Right lung (tissue), 5 donors: ENCODE results near the gene C1QL4. TPM values are rescaled to one million over a fixed set of nuclear protein-coding genes. Genes with fewer than 3 reads are reported as not detected.
A peak's percentile ranks its signal among the peaks of the same experiment; 100 is the strongest.

Experiments
- DNase-seq, 2 donors: peaks; one replicate each; pipeline ENCODE4 v3.0.0-alpha.2; 2013
- polyA plus RNA-seq, 5 donors: library from polyadenylated mRNA; unstranded; fragments of 120-200 nt; gene quantifications; one replicate each; pipeline versions ENCODE4 v1.2.1 to v1.2.3, GENCODE V29; 2013; ENCODE audit warnings: inconsistent platforms in 1 of 5, low replicate concordance in 1 of 5; ENCODE audit not compliant: insufficient read length in 5 of 5, insufficient read depth in 1 of 5

The C1QL4 gene
- polyA plus RNA-seq, 5 donors = 0.06 TPM; not detected in 4

GRCh38 chr12:49348781-49349180 is 11.8 kb upstream of the C1QL4 start:
- no peak for DNase-seq

GRCh38 chr12:49347311-49348193 is 10.6 kb upstream of the C1QL4 start:
- peak; percentile 82 to 83 for DNase-seq

GRCh38 chr12:49346659-49347310 is 9.8 kb upstream of the C1QL4 start, which contains the start of gene DNAJC22:
DNAJC22 (plus strand) TSS chr12:49346888; CDS start chr12:49348873, 1,985 bp downstream.
- no peak for DNase-seq

DNA sequence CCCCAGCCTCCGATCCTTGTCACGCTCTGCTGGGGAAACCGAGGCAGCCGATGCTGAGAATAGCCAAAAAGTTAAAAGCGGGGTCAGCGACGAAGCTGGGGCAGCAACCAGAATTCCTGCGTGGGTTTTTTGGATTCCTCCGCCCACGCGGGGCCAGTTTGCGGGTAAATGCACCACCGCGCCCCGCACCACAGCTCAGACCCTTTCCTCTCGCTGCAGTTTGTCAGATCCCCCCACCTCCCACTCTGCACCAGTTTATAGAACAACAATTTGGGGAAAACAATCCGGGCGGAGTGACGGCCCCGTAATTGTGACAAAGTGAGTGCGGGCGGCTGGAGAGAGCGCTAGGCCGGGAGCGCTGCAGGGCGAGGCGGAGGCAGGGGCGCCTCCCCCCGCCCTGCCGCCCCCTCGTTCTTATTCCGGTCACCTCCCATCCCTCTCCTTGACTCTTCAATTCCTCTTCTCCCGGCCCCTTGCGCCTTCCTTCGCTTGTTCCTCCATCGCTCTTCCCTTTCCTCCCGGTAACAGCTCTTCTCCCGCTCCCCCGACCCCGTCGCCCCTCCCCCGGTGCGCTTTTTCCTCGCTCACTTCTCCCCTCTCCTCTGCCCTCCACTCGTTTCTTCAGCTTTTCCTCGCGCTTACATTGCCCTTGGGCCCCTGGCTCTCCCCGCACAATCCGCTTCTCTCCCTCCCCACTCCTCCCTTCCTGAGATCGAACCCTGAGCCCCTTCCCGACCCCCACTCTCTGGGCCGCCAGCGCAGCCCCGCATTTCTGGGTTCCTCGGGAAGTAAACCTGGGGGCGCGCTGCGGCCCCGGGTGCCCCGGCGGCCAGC is 9.1 kb upstream of the C1QL4 start:
- DNase-seq = no peak

DNA sequence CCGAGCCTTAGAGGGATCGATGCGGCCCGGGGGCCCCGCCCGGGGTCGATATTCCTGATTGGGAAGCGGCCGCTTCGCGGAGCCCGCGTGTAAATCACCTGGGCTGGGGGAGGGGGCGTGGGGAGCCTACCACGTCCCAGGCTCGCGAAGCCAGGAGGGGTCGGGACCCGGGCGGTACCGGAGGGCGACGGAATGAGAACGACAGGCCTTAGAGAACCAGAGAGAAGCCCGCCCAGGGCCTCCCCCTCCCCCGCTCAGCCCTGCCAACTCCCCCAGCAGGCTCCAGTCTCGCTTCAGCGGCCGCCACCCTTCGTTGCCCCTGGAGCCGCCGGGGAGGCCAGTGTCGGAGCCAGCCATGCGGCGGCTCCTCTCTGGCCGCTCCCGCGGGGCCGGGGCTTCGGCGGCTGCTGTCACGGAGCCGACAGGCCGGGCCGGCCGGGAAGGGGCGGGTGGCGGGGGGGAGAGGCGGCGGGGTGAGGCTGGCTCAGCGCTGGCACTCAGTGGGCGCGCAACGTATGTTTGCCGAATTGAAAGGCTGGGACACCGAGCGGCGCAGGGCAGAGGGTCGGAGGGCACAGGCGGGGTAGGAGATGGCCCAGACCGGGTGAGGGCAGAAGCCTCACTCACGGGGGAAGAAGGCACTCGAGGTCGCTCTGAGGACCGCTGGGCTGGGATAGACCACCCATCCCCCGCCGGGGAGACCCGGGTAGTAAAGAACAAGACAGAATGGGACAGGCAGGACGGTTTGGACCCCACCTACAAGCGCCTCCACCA is 8.2 kb upstream of the C1QL4 start:
- DNase-seq = no peak

- DNase-seq = no peak
These were observed 7.6 kb upstream of the C1QL4 start for GRCh38 chr12:49344486-49345050.

GRCh38 chr12:49342914-49343731 is 6.1 kb upstream of the C1QL4 start:
- no peak for DNase-seq

DNA sequence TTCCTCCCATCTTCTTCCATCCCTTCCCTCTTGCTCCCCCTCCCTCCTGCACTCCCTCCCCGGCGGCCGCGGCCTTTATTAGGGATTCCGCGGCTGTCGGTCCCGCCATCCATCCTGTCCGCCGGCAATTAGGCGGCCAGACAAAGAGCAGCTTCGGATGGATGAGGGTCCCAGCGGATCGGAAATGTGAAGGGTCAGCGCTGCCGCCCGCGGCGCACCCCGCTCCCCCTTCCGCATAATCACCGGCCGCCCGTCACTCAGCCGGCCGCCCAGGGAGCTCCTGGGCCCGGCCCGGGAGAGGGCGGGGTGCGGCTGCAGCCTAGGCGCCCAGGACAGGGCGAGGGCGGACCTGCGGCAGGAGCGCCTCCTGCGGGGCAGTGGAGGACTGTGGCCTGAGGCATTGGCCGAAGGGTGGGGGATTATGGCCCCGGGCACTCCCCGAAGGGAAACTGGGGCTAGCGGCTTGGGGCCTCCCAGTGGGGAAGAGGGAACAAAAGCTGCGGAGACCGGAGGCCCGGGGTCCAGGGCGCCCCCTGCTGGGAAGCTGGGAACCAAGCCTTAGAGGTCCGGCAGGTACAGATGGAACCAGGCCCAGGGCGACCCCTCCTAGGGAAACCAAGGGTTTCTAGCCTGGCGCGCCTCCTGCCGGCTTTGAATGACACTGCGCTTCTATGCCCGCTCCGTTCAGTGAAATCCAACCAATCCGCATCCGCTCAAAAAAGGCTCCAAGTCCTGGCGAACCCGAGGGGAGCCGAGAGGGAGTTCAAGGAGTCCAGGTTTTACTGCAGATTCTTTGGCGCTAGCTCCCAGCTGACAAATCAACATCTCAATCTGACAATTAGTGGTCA is 5.3 kb upstream of the C1QL4 start:
- peak; percentile 55 to 65 for DNase-seq

- DNase-seq = no peak
These were observed 4.7 kb upstream of the C1QL4 start for GRCh38 chr12:49341777-49342065.

- no peak for DNase-seq
These were observed 4.2 kb upstream of the C1QL4 start for GRCh38 chr12:49340971-49341776.

GRCh38 chr12:49340095-49340870 is 3.3 kb upstream of the C1QL4 start:
- no peak for DNase-seq

DNA sequence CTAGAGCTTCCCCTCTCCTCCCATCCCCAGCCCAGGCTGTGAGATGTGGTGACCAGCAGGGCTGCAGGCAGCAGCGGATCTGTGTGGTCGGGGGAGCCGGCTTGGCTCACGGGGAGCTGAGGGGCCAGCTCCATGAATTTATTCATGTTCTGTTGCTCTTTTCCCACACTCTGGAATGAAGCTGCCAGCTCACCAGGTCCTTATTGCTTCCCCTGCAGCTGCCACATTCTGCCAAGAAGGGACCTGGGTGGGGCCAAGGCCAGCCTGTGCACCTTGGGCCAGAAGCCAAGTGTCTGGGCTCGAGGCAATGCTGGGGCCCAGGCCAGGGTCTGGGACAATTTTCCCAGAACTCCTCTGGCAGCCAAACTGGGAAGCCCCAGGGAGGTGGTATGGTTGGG is 2.5 kb upstream of the C1QL4 start:
- no peak for DNase-seq

DNA sequence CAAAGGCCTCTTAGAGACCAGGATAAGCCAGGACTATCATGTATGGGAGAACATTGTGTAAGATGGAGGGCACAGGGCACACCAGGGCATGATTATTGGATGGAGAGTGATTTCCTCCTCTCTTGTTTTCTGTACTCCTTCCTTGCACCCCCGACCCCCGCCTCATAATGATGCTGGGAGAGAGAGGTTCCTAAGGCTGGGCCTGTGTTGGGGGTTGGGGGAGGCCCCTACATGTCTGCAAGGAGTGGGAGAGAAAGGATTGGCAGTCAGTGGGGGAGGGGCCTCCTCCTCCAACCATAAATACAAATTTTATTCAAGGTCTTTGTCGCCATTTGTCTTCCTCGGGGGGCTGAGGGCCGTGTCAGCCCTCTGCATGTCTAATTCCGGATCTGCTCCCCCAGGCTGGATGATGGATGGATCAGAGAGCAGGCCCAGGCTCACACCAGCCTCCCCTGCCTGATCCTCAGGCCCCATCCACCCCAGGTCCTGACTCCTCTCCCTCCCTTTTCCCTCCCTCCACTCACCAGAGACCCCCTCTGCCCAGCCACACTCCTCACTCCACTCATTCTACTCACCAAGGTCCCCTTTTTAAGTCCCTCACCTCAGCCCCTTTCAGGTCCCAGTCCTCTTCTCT is 2.0 kb upstream of the C1QL4 start:
- DNase-seq = no peak

GRCh38 chr12:49335955-49336644 is 888 bp downstream of the C1QL4 start:
- no peak for DNase-seq

- DNase-seq = no peak
These were observed 1.7 kb downstream of the C1QL4 start for GRCh38 chr12:49335118-49335954.

- no peak for DNase-seq
These were observed 2.3 kb downstream of the C1QL4 start for GRCh38 chr12:49334681-49335080.
